WERI-Rb-1 (cell line): ENCODE data around the gene NOL4L.

Experiments used
- DNase-seq: peaks from one replicate; pipeline ENCODE4 v3.0.0-alpha.2; 2020
- H3K27ac ChIP-seq: fragments of 250-450 bp; sonication (Bioruptor Pico); 2 replicates; pipeline ENCODE4 v1.5.1; 2020; ENCODE audit warnings: mild to moderate bottlenecking, moderate library complexity
- H3K27me3 ChIP-seq: fragments of 250-450 bp; sonication (Bioruptor Pico); 2 replicates; pipeline ENCODE4 v1.5.1; 2021; ENCODE audit warnings: mild to moderate bottlenecking, low read depth, moderate library complexity; ENCODE audit not compliant: insufficient read depth, severe bottlenecking
- H3K36me3 ChIP-seq: fragments of 250-450 bp; sonication (Bioruptor Pico); 2 replicates; pipeline ENCODE4 v1.5.1; 2020; ENCODE audit warnings: mild to moderate bottlenecking, moderate library complexity
- H3K4me3 ChIP-seq: 2 replicates; pipeline ENCODE4 v1.5.1; 2011; ENCODE audit warnings: low read depth, mild to moderate bottlenecking, control low read depth, low read length
- H3K9me3 ChIP-seq: fragments of 250-450 bp; sonication (Bioruptor Pico); 2 replicates; pipeline ENCODE4 v1.5.1; 2021; ENCODE audit warnings: mild to moderate bottlenecking, moderate library complexity; ENCODE audit not compliant: severe bottlenecking
- CTCF ChIP-seq: IDR thresholded peaks from 2 replicates; pipeline ENCODE4 v1.5.1; 2011; ENCODE audit warnings: low read depth, mild to moderate bottlenecking, control low read depth, inconsistent platforms, low read length

Gene NOL4L

GRCh38 chr20:32609111-32609773, 24.1 kb upstream of the NOL4L start:
- TF ChIP-seq CTCF: no peak
- Histone ChIP-seq H3K27me3 (no peaks in the 10 kb centered on the region), H3K9me3 (no peaks in the 10 kb centered on the region), H3K27ac (no peak overlapping the region), H3K36me3 (no peaks in the 10 kb centered on the region), H3K4me3 (no peak overlapping the region)
- no peak for DNase-seq

GRCh38 chr20:32608664-32609015, 23.5 kb upstream of the NOL4L start:
- H3K36me3 ChIP-seq: no peaks in the 10 kb centered on the region
- no peak for TF ChIP-seq CTCF
- no peak for DNase-seq
- H3K27ac ChIP-seq: no peak overlapping the region
- no peak overlapping the region for H3K4me3 ChIP-seq
- H3K27me3 ChIP-seq: no peaks in the 10 kb centered on the region
- H3K9me3 ChIP-seq: no peaks in the 10 kb centered on the region

- no peak overlapping the region for H3K27ac ChIP-seq
- TF ChIP-seq CTCF: no peak
- no peak for DNase-seq
- no peaks in the 10 kb centered on the region for H3K9me3 ChIP-seq
- H3K27me3 ChIP-seq: no peaks in the 10 kb centered on the region
- no peaks in the 10 kb centered on the region for H3K36me3 ChIP-seq
- H3K4me3 ChIP-seq: no peak overlapping the region
Observed at GRCh38 chr20:32607727-32608663, 22.9 kb upstream of the NOL4L start.

GRCh38 chr20:32607324-32607723, 22.2 kb upstream of the NOL4L start:
- Histone ChIP-seq H3K27me3 (no peaks in the 10 kb centered on the region), H3K4me3 (no peak overlapping the region), H3K27ac (no peak overlapping the region), H3K9me3 (no peaks in the 10 kb centered on the region), H3K36me3 (no peaks in the 10 kb centered on the region)
- DNase-seq: no peak
- TF ChIP-seq CTCF: no peak

GRCh38 chr20:32606790-32607189, 21.7 kb upstream of the NOL4L start:
- Histone ChIP-seq H3K27ac (no peak overlapping the region), H3K27me3 (no peaks in the 10 kb centered on the region), H3K9me3 (no peaks in the 10 kb centered on the region), H3K36me3 (no peaks in the 10 kb centered on the region), H3K4me3 (no peak overlapping the region)
- no peak for TF ChIP-seq CTCF
- no peak for DNase-seq
